ENCODE data around the gene SLC35E1. TPM values are rescaled to one million over a fixed set of nuclear protein-coding genes. Genes with fewer than 3 reads are reported as not detected.

SLC35E1 gene
- total RNA-seq, 1 experiment from 2014 or later, result 49.1 TPM

DNA sequence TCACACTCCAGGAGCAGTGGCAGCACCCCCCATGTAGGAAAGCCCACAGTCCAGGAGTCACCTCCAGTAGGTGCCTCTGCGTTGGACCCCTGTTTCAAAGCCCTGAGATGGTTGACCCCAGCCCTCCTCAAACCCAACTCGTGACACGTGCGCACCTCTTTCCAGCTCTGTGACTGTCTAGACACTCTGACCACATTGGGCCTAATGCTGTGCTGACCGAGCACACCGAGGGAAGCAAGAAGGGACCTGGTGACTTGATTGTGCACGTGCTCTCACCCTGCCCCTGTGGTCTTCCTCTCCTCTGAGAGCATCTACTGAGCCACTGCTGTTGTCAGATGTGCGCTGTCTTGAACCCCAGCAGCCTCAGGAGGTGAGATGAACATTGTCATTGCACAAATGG, 22.9 kb upstream of the SLC35E1 start:
- peaks cover 6 to 18% of the 10 kb centered on the region in 2 experiments; a peak in 3 of 4 replicates for H3K4me1 ChIP-seq (ENCODE audit: control insufficient read depth in 1 of 2, insufficient read depth in 2 of 2, low read length in 2 of 2)
- ChIA-PET POLR2A (no interaction called here), CTCF (no interaction called here), RAD21 (ENCODE audit: low non-redundant PET in 1 of 2, low total read pairs in 2 of 2, uncharacterized antibody in 2 of 2, unreplicated experiment in 2 of 2) (no interaction called here)
- H3K9me2 ChIP-seq (ENCODE audit: insufficient read depth), result no peaks in the 10 kb centered on the region
- TF ChIP-seq JUND (IDR thresholded peaks at IDR 0.05) (no peak), TCF7L2 (IDR thresholded peaks at IDR 0.05; ENCODE audit: borderline replicate concordance, extremely low read depth, insufficient read depth, insufficient read length) (no peak), SIN3A (IDR thresholded peaks at IDR 0.05; ENCODE audit: low read depth) (no peak)
- H3K79me2 ChIP-seq (ENCODE audit: insufficient read depth, low read length), result peaks cover 100% of the 10 kb centered on the region
- H3K9me3 ChIP-seq (ENCODE audit: control insufficient read depth in 1 of 2, insufficient read depth in 1 of 2, low read depth in 1 of 2, low read length in 2 of 2), result no peaks in the 10 kb centered on the region
- no peak for DNase-seq (ENCODE audit: low read depth, low spot score)
- no peaks in the 10 kb centered on the region for H3K36me3 ChIP-seq (ENCODE audit: control insufficient read depth in 1 of 2, insufficient read depth in 2 of 2, low read length in 2 of 2)
- no peaks in the 10 kb centered on the region for H3K27me3 ChIP-seq (ENCODE audit: insufficient read depth, low read length)
- no peak overlapping the region for H3K27ac ChIP-seq (ENCODE audit: low read depth, low read length)
- no peak for ATAC-seq
- intact Hi-C loops (cut with micrococcal nuclease), result no loop called here
- peaks cover 4% of the 10 kb centered on the region; the same call in 1 of the 2 replicates for H4K20me1 ChIP-seq (ENCODE audit: insufficient read depth)
- H2AFZ ChIP-seq (ENCODE audit: low read depth, low read length, poor library complexity, severe bottlenecking), result no peak overlapping the region
- H3K9ac ChIP-seq (ENCODE audit: low read length), result no peak overlapping the region
- H3K4me3 ChIP-seq (replicated peaks in 1 of 2; ENCODE audit: low read depth in 1 of 2, low read length in 2 of 2), result no peak overlapping the region
- no peak overlapping the region for H3K4me2 ChIP-seq (ENCODE audit: low read length)
- no TSS peak for BruUV-seq (replicated peaks)

GRCh38 chr19:16594681-16595091, 22.5 kb upstream of the SLC35E1 start:
- DNase-seq (ENCODE audit: low read depth, low spot score) (no peak), ATAC-seq (no peak)
- no peak overlapping the region for H3K4me3 ChIP-seq (replicated peaks in 1 of 2; ENCODE audit: low read depth in 1 of 2, low read length in 2 of 2)
- H2AFZ ChIP-seq (ENCODE audit: low read depth, low read length, poor library complexity, severe bottlenecking), result no peak overlapping the region
- ChIA-PET POLR2A (no interaction called here), CTCF (no interaction called here), RAD21 (ENCODE audit: low non-redundant PET in 1 of 2, low total read pairs in 2 of 2, uncharacterized antibody in 2 of 2, unreplicated experiment in 2 of 2) (no interaction called here)
- no peaks in the 10 kb centered on the region for H3K36me3 ChIP-seq (ENCODE audit: control insufficient read depth in 1 of 2, insufficient read depth in 2 of 2, low read length in 2 of 2)
- no TSS peak for BruUV-seq (replicated peaks)
- H4K20me1 ChIP-seq (ENCODE audit: insufficient read depth), result peaks cover 4% of the 10 kb centered on the region; the same call in 1 of the 2 replicates
- peaks cover 6 to 18% of the 10 kb centered on the region in 2 experiments; a peak in 3 of 4 replicates for H3K4me1 ChIP-seq (ENCODE audit: control insufficient read depth in 1 of 2, insufficient read depth in 2 of 2, low read length in 2 of 2)
- intact Hi-C loops (cut with micrococcal nuclease), result no loop called here
- H3K9me3 ChIP-seq (ENCODE audit: control insufficient read depth in 1 of 2, insufficient read depth in 1 of 2, low read depth in 1 of 2, low read length in 2 of 2), result no peaks in the 10 kb centered on the region
- no peaks in the 10 kb centered on the region for H3K9me2 ChIP-seq (ENCODE audit: insufficient read depth)
- no peak overlapping the region for H3K9ac ChIP-seq (ENCODE audit: low read length)
- H3K4me2 ChIP-seq (ENCODE audit: low read length), result no peak overlapping the region
- TF ChIP-seq CBX3 (IDR thresholded peaks at IDR 0.05; ENCODE audit: low read depth) (no peak), EZH2phosphoT487 (IDR thresholded peaks at IDR 0.05; ENCODE audit: borderline replicate concordance) (no peak), SIN3A (IDR thresholded peaks at IDR 0.05; ENCODE audit: low read depth) (no peak), JUND (IDR thresholded peaks at IDR 0.05) (no peak), YY1 (IDR thresholded peaks at IDR 0.05; ENCODE audit: extremely low read depth, insufficient replicate concordance, low read depth, low read length) (no peak), ZFX (IDR thresholded peaks at IDR 0.05) (no peak), RAD21 (IDR thresholded peaks at IDR 0.05; ENCODE audit: low read depth) (no peak), CEBPB (IDR thresholded peaks at IDR 0.05; ENCODE audit: low read depth) (no peak), SP1 (IDR thresholded peaks at IDR 0.05; ENCODE audit: low read depth) (no peak), EZH2 (IDR thresholded peaks at IDR 0.05) (no peak), ELF1 (IDR thresholded peaks at IDR 0.05; ENCODE audit: borderline replicate concordance, low read depth) (no peak)
- peaks cover 100% of the 10 kb centered on the region for H3K79me2 ChIP-seq (ENCODE audit: insufficient read depth, low read length)
- no peak overlapping the region for H3K27ac ChIP-seq (ENCODE audit: low read depth, low read length)
- no peaks in the 10 kb centered on the region for H3K27me3 ChIP-seq (ENCODE audit: insufficient read depth, low read length)
